ENCODE data around the gene MLYCD.

MLYCD gene

DNA sequence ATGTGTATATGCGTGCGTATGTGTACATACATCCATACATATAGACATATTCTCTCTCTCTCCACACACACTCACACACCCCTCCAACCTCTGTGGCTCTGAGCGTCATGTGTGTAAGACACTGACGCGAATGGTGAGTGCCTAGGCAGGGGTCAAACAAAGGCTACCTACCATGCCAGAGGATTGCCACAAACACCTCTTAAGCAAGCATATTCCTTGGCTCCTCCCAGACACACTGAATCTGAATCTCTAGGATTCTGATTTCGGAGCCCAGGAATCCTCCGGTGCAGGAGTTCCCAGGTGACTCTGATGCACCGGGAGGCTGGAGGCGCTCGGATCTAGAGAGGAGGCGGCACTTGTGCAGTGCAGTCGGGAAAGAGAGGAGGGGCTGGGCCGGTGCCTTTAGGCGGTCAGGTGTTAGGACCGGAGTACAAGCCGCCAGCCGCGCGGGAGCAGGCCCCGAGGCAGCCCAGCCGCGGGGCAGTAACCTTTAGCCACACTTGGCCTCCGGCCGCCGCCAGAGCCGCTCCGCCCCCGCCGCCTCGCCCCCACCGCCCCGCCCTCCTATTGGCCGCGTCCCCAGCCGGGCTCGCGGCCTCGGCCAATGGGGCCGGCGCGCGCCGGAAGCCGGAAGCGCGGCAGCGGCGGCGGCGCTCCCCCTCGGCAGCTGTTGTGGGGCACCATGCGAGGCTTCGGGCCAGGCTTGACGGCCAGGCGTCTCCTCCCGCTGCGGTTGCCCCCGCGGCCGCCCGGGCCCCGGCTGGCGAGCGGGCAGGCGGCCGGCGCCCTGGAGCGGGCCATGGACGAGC is at the start of gene MLYCD:
Gene MLYCD, plus strand, starts transcription at position 653 of the 809 bp plus-strand sequence. Its CDS starts 30 bp downstream, at position 683.
- peak; percentile 43 to 64 for DNase-seq

DNA sequence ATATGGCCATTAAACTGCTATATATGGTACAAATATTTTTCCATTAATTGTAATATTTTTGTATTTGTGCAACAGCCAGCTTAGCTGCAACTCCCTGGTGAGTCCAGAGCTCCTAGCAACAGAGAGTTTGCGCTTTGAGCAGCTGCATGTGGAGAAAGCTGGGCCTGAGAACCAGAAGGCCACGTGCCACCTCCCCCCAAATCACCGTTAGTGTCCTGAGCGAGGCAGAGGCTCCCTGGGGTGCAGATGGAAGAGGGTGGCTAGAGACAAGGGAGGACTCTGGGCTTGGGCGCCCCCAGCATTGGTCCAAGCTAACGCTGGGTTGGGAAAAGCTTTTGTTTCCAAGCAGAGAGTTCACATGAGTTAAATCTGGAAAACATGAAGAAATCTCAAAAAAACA is 49.5 kb upstream of the MLYCD start:
- DNase-seq: no peak

DNA sequence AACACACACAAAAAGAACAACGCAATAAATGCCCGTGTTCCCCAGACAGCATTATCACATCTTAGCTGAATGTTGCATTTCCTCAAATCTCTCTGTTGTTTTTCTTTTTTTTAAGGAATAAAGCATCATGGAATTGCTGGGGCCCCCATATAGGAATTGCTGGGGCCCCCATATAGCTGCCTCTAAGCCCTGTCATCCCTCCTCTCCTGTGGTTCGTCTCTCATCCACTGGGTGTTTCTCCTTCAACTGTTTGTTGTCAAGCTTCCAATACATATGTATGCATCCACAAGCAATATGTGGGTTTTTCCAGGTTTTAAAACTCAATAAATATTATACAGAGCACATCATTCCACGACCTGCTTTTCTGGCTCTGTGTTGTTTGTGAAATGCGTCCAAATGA is 48.0 kb upstream of the MLYCD start:
- DNase-seq: no peak

DNA sequence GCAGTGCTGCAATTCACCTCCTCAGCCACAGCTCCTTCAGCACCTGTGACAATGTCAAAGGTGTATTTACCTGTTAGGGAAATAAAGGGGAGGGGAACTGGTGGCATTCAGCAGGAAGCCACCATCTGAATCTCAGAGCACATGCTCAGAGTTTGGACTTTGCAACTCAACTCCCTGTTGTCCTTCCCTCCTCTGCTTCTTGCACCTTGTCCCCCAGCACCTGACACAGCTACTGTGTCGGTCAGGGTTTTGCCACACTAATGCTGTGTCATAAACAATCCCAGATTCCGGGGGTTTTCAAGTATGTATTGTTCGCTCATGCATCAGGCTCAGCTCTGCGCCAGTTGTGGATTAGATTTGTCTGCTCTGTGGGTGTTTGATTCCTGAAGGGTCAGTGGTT is 47.4 kb upstream of the MLYCD start:
- DNase-seq: no peak

DNA sequence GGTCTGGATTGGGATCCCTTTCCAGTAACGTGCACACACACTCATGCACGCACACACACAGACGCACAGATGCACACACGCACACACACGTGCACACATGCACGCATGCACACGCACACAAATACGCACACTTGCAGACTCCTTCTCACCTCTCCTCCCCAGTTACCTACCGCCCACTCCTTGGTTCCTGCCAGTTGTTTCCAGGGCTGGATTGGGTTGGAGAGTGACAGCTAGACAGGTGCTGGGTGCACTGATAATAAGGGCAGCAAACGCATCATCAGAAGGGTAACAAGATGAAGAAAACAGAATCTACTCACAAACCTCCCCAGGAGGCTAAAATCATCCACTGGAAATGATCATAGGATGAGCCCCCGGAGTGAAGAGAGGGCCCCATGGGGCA is 46.1 kb upstream of the MLYCD start:
- DNase-seq: no peak

DNA sequence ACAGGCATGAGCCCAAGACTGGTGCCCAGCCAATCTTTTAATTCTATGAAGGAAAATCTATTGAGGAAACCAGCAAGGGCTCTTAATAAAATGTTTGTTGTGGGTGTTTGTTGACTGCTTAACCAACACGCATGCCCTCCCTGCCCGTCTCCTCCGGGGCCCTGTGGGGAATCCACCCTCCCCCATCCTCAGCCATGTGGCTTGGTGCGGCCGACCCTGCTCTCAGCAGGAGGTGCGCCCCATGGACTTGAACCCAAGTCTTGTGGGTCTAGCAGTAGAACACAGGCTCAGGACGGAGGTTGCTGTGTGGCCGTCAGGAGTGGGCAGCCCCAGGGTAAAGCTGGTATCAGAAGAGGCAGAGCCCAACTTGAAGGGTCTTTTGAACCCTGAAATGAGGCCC is 45.1 kb upstream of the MLYCD start:
- DNase-seq: no peak

DNA sequence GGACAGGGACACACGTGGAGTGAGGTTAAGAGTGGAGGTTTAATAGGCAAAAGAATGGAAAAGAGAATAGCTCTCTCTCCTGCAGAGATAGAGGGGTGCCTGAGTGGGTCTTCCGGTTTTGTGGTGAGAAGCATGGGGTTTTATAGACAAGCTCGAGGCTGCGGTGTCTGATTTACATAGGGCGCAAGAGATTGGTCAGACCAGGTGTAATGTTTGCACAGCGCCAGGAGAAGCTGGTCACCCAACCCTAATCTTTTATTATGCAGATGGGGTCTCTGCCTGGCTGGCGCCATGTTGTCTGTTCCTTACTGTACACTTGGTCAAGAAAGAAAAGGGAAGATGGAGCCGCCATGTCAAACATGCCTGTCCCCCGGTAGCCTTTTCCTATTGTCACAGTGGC is 44.5 kb upstream of the MLYCD start:
- DNase-seq: no peak

DNA sequence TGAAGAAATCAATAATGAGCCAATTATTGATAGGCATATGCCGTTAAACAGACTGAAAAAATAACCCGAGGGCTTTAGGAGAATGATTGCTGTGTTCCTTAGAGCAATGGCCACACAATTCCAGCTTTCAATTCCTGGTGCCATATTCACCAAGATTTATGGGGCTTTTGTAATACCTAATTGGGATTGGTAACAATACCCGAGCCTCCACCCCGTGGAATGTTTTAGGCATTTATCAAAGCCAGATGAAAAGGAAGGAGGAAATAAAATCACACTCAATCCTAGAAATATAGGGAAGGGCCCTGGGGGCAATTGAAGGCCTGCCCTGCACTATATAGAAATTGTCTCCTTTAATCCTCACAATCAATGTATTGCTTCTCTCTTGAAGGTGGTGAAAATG is 42.1 kb upstream of the MLYCD start:
- no peak for DNase-seq

DNA sequence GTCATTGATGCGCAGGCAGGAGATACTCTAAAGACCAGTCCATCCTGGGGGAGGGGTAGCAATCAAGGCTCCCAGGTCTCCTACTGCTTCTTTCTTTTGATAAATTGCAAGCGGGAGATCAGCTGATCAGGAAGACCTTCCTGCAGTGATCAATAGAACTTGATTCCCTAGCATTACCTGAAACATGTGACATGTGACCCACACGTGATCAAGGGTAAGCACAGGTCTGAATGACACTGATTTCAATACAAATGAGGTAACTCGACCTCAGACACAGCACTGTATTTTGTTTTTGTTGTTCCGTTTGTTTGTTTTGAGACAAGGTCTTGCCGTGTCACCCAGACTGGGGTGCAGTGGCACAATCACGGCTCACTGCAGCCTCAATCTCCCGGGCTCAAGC is 39.6 kb upstream of the MLYCD start:
- no peak for DNase-seq

DNA sequence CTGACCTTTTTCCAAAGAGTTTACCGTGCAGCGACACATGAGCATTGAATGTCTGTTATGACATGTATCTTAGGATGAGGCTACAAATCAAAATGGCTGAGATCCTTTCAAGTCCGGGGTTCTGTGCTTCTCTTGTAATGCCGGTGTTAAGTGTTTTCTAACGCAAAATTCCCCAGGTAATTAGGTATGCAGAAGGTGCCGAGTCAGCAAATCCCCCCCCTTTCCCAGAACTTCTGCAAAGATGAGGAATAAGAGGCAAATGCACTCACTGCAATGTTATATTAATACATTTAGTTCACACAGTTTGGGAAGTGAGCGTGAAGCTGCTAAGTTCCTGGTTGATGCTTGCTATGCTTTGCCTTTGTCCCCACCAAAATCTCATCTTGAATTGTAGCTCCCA is 36.3 kb upstream of the MLYCD start:
- DNase-seq: no peak

DNA sequence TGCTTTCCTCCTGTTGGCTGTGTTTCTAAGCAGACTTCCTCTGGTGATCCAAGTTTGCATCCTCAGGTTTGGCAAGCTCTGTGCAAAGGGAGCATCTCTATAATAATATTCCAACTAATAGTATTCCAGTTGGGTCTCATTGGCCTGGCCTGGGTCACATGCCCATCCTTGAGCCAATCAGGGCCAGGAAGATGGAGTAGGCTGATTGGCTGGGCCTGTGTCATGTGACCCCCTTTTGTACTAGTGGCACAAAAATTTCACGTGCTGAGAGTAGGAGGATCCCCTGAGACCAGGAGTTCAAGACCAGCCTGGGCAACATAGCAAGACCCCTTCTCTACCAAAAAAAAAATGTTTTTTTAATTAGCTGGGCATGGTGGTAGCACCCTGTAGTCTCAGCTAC is 35.2 kb upstream of the MLYCD start:
- no peak for DNase-seq

DNA sequence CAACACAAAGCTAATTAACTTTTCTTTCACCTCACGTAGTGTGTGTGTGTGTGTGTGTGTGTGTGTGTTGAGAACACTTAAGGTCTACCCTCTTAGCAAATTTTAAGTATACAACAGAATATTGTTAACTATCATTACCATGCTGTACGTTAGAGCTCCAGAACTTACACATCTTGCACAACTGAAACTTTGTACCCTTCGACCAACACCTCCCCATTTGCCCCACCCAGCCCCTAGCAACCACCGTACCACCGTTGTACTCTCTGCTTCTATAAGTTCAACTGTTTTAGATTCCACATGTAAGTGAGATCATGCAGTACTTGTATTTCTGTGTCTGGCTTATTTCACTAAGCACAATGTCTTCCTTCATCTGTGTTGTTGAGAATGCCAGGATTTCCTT is 28.1 kb upstream of the MLYCD start:
- DNase-seq: no peak

DNA sequence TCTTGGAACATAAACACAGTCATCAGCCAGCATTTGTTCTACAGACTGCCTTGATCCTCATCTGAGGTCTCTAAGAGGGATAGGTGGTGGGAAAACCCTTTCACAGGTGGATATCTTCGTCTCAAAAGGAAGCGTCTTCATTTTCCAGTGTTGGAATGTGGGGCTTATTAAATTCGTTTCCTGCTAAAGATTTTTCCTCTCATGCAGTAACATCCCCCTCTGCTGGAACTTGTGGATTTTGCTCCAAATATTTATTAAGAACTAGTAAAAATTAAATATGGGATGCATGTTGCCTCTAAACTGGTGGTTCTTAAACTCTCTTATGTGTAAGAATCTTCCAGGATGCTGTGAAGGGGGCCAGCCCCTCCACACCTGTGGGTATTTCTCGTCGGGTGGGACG is 20.1 kb upstream of the MLYCD start:
- DNase-seq: no peak

DNA sequence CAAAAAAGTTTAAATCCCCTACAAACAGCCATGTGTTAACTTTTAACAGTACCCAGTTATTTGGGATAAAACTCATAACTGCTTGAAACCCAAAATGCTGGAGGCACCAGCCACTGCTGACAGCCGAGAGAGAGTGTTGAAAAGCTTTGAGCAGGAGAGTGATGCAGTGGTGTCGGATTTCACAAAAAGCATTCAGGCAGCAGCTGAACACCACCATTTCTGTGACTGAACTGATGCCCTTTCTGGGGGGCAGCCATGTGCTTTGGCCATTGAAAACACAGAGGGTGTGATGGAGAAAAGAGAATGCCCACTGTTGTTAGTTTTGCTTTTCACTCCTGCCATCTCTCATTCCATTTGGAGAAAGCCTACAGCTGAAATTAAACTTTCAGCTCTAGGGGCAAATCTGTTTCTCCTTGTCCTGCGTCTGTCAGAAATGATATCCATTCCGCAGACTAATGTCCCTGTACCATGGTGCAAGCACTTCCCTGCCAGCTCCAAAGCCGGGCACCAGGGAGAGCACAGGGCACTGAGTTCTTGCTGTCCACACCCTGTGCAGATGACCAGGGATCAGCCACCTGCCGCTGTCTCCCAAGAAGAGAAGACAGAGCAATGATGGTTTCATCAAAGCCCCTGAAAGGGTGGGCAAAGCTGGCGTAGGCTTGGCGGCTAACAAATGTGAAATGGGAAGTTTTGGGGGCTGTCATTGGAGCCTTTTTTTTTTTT is 16.6 kb upstream of the MLYCD start:
- no peak for DNase-seq

DNA sequence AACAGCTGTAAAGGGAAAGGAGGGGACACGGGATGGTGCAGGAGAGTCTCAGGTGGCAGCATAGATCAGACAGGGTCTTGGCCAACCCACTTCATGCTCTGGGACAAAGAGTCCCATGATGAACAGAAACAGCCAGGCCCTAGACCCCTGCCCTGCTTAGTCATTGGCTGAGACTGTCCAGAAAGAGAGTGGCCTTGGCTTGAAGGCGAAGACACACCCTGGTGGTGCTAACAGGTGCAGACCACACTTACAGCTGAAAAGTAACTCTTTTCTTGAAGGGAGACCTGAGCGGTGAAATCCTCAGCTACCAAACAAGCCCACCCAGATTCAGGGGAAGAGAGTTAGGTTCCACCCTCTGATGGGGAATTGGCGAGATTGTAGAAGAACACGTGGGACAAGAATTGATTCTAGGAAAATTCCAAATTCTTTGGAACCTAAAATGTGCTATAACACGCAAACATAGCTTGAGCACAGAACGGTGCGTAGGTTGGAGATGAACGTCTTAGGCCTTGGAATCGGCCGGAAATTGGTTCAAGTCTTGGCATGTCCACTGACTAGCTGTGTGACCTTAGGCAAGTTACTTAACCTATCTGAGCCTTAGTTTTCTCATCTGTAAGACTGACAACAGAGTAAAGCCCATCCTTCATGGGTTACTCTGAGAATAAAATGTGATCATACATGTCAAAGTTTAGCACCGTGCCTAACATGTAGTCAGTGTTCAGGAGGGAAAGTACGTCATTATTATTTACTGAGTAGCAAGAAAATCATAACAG is 12.5 kb upstream of the MLYCD start:
- DNase-seq: no peak

DNA sequence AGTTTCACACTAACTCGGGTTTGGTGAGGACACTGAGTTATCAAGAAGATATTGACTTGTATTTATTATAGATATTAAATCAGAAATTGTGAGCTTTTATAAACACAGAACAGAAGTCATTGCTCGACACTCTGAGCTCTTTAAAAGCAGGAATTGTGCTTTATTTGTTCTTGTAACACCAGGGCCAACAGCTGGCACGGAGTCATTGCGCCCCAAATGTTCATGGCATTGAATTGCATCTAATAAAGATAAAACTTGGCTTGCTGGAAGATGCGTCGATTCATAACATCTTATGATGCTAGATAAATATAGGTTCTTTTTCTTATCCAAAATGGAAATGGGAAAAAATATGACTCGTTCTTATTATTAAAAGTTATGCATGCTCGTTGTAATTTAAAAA is 11.8 kb upstream of the MLYCD start:
- DNase-seq: no peak

DNA sequence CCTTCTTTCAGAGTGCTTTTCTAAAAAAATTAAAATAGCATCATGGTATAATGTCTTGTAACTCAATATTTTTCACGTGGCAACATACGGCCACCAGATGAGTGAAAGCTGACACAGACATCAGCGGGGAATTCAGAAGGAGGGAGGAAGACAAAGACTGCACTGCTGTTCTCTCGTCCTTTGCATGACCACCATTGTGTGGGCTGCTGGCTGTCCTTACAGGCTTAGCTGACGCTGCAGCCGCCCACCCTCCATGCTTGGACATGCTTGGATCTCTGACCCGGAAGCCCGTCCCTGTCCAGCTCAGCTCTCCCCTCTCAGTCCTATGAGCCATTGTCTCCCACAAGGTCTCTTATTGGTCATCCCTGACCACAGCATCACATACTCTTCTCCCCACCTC is 11.4 kb upstream of the MLYCD start:
- no peak for DNase-seq

DNA sequence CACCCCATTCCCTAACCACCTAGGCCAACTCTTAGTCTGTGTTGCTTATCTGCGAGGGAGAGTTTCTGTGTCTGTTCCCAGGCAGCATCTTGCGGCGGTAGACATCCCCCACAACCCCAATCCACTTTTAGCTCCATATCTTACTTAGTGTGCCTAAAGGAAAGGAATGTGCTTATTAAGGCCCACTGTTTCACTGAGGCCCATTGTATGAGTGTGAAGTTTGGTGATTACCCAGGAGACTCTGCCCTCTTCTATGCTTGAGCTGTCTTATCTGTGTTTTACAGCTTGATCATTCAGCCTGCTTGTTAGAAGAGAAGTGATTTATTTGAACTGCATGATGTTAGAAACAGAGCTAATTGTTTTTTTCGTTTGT is 10.3 kb upstream of the MLYCD start:
- no peak for DNase-seq

DNA sequence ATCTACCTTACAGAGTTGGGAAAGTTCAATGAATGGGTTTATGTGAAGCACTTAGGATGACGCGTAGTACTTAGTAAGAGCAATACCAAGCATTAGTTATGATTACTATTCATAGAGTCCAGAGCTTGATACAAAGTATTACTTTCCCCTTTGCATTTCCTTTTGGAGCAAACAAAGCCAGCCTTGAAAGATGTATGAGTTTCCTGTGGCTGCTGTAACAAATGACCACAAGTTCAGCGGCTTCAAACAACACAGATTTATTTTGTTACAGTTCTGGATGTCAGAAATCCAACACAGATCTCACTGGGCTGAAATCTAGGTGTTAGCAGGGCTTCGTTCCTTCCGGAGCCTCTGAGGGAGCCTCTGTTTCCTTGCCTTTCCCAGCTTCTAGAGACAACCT is 8.6 kb upstream of the MLYCD start:
- no peak for DNase-seq

DNA sequence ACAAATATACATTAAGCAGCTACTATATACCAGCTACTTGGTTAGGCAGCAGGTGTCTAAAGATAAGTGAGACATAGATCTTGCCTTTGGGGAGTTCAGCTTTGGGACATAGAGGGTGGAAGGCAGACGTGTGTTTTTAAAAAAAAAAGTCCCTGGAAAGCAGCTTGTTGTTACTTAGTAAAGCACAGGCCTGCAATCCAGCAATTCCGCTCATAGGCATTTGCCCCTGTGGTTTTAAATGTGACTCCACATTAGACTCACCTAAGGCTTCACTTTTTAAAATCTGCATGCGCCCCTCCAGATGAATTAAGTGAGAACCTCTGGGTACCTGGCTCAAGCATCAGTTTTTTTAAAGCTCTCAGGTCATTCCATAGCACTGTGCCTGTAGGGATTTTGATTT is 7.2 kb upstream of the MLYCD start:
- DNase-seq: no peak

DNA sequence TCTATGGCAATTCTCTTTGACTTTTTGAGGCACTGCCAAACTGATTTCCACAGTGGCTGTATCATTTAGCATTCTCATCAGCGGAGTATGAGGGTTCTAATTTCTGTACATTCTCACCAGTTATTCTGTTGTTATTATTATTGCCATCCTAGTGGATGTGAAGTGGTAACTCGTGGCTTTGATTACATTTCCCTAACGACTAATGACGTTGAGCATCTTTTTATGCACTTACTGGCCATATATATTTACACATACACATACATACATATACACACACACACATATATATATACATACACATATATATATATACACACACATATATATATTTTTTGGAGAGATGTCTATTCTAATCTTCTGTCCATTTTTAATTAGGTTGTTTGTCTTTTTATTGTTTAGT is 3.7 kb upstream of the MLYCD start:
- no peak for DNase-seq

DNA sequence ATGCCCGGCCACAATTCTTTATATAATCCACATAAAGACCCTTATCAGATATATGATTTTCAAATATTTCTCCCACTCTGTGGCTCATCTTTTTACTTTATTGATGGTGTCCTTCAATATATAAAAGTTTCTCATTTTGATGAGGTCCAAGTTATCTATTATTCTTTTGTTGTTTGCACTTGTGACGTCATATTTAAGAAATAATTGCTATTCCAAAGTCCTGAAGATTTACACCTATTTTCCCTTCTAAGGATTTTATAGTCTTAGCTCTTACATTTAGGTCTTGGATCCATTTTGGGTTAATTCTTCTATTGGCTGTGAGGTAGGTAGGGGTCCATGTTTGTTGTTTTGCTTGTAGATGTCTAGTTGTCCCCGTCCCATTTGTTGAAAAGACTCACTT is 3.0 kb upstream of the MLYCD start:
- no peak for DNase-seq

DNA sequence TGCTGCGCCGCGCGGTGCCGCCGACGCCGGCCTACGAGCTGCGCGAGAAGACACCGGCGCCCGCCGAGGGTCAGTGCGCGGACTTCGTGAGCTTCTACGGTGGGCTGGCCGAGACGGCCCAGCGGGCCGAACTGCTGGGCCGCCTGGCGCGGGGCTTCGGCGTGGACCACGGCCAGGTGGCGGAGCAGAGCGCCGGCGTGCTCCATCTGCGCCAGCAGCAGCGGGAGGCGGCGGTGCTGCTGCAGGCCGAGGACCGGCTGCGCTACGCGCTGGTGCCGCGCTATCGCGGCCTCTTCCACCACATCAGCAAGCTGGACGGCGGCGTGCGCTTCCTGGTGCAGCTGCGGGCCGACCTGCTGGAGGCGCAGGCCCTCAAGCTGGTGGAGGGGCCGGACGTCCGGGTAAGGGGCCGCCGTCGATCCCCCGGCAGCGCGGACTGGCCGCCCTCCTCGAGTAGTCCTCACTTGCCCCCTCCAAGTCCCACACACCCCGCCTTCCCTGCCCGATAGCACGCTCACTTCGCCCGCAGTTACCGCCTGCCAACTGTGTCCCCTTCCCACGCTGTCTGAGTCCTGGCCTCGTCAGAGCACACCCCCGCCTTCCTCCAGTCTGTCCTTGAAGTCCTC is 470 bp downstream of the MLYCD start:
- peak; percentile 8 to 50 for DNase-seq

DNA sequence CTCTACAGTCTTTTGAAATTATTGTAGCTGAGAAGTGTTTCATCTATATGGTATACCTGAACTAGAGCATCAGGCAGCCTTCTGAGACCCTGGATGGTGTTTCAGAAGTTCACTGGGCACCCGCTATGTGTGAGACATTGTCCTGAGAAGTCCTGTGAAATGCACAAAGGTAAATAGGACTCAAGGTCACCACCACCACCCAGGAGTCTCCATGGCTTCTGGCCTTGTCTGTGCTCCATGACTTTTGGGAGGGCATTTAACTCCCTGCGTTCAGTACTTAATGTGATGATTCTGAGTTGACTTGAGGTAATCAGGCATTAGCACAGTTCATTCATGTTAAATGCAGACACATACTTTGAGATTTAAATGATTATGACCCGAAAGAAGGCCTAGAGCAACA is 1.1 kb downstream of the MLYCD start:
- DNase-seq: no peak
